HFF-Myc (cell line): ENCODE measurements around the gene PEG3.
"Not testable (repeated sequence)": the region's sequence is repeated elsewhere in the genome, so short reads cannot be mapped to it uniquely, and the experiment has no call there.

Source experiments
- DNase-seq: peaks from one replicate; pipeline ENCODE4 v3.0.0-alpha.2; 2011; ENCODE audit warnings: low read depth; ENCODE audit errors: extremely low read depth
- H3K4me3 ChIP-seq: replicated peaks from 2 replicates; pipeline ENCODE4 v1.5.1; 2011; ENCODE audit warnings: low read depth, mild to moderate bottlenecking, control low read depth, low read length
- CTCF ChIP-seq: IDR thresholded peaks from 2 replicates; pipeline ENCODE4 v1.5.1; 2012; ENCODE audit warnings: mild to moderate bottlenecking, low read depth, low read length, control low read depth; ENCODE audit errors: missing control alignments

Gene PEG3

GRCh38 chr19:56874530-56874929 is 34.0 kb upstream of the PEG3 start:
- no peak for TF ChIP-seq CTCF
- DNase-seq, result no peak

GRCh38 chr19:56873493-56873892 is 33.0 kb upstream of the PEG3 start:
- no peak for TF ChIP-seq CTCF
- no peak overlapping the region for H3K4me3 ChIP-seq
- DNase-seq, result no peak

More at GRCh38 chr19:56874530-56874929, 34.0 kb upstream of the PEG3 start:
- H3K4me3 ChIP-seq, result no peak overlapping the region

GRCh38 chr19:56869886-56870285 is 29.4 kb upstream of the PEG3 start:
- no peak for TF ChIP-seq CTCF
- DNase-seq, result no peak
- H3K4me3 ChIP-seq, result no peak overlapping the region

GRCh38 chr19:56868446-56868845 is 27.9 kb upstream of the PEG3 start:
- TF ChIP-seq CTCF, result no peak
- no peak for DNase-seq
- no peak overlapping the region for H3K4me3 ChIP-seq

- no peak overlapping the region for H3K4me3 ChIP-seq
- TF ChIP-seq CTCF, result no peak
- DNase-seq, result no peak
These were observed 26.0 kb upstream of the PEG3 start for GRCh38 chr19:56866538-56866937.

- no peak for TF ChIP-seq CTCF
- no peak for DNase-seq
- H3K4me3 ChIP-seq, result no peak overlapping the region
These were observed 24.1 kb upstream of the PEG3 start for GRCh38 chr19:56864443-56865125.

GRCh38 chr19:56862741-56863140 is 22.2 kb upstream of the PEG3 start:
- H3K4me3 ChIP-seq, result no peak overlapping the region
- no peak for TF ChIP-seq CTCF
- no peak for DNase-seq

- not testable (repeated sequence) for H3K4me3 ChIP-seq, DNase-seq
These were observed 19.9 kb upstream of the PEG3 start for GRCh38 chr19:56860409-56860808.
